Mesothelial cell of epicardium (in vitro differentiated cells): ENCODE measurements around the gene STEAP1. TPM values are rescaled to one million over a fixed set of nuclear protein-coding genes. Genes with fewer than 3 reads are reported as not detected.
"Not testable (repeated sequence)": the region's sequence is repeated elsewhere in the genome, so short reads cannot be mapped to it uniquely, and the experiment has no call there.

Source experiments
- DNase-seq, 2 experiments: peaks; one replicate each; pipeline ENCODE4 v3.0.0; 2021; ENCODE audit warnings: low spot score in 2 of 2; ENCODE audit not compliant: unreplicated experiment in 2 of 2
- H3K27ac Mint-ChIP-seq: 2 replicates; pipeline ENCODE4 v1.8.0; 2021; ENCODE audit warnings: mixed read lengths
- H3K27me3 Mint-ChIP-seq: 2 replicates; pipeline ENCODE4 v1.8.0; 2021; ENCODE audit warnings: low read depth, mixed read lengths
- H3K36me3 Mint-ChIP-seq: 2 replicates; pipeline ENCODE4 v1.8.0; 2021; ENCODE audit warnings: mixed read lengths
- H3K4me1 Mint-ChIP-seq: 2 replicates; pipeline ENCODE4 v1.8.0; 2021; ENCODE audit warnings: mixed read lengths
- H3K4me3 Mint-ChIP-seq: 2 replicates; pipeline ENCODE4 v1.8.0; 2021; ENCODE audit warnings: mild to moderate bottlenecking, moderate library complexity, mixed read lengths
- H3K9me3 Mint-ChIP-seq: 2 replicates; pipeline ENCODE4 v1.8.0; 2021; ENCODE audit warnings: mixed read lengths
- CTCF ChIP-seq: fragments of 200-600 bp; sonication (generic); IDR thresholded peaks from one replicate; pipeline ENCODE4 v1.5.0; 2021; ENCODE audit warnings: antibody characterized with exemption; ENCODE audit not compliant: unreplicated experiment
- total RNA-seq: library from RNA; stranded (reverse); gene quantifications from 3 replicates; pipeline ENCODE4 v1.2.1, GENCODE V29; 2021

The STEAP1 gene
- 0.27 to 0.43 TPM (median 0.42 TPM) in 3 replicates for total RNA-seq

- peak within 1 kb of the TSS; percentile 43 for H3K27ac Mint-ChIP-seq
- peaks cover 43% of the 10 kb centered on the region for H3K27me3 Mint-ChIP-seq
- peak within 1 kb of the TSS; percentile 66 for H3K4me3 Mint-ChIP-seq
- not testable (repeated sequence) for H3K4me1 Mint-ChIP-seq, H3K36me3 Mint-ChIP-seq, H3K9me3 Mint-ChIP-seq
- peak; percentile 75 to 95 for DNase-seq
- TF ChIP-seq CTCF, result peak; percentile 87
Measured at GRCh38 chr7:90153943-90154771, at the start of gene STEAP1. TSS of gene STEAP1 (plus strand) at chr7:90154469. CDS start at chr7:90159789, 5,320 bp downstream.

- not testable (repeated sequence) for H3K4me3 Mint-ChIP-seq, H3K4me1 Mint-ChIP-seq, H3K36me3 Mint-ChIP-seq, H3K27ac Mint-ChIP-seq, DNase-seq
- TF ChIP-seq CTCF, result peak; percentile 51
- Mint-ChIP-seq H3K27me3 (peaks cover 31% of the 10 kb centered on the region), H3K9me3 (peaks cover 13% of the 10 kb centered on the region)
Measured at GRCh38 chr7:90114972-90115371, 39.3 kb upstream of the STEAP1 start.

- not testable (repeated sequence) for DNase-seq, H3K36me3 Mint-ChIP-seq, H3K27ac Mint-ChIP-seq, H3K4me1 Mint-ChIP-seq, H3K9me3 Mint-ChIP-seq
- peak overlapping the region; percentile 63 for H3K4me3 Mint-ChIP-seq
- peaks cover 43% of the 10 kb centered on the region for H3K27me3 Mint-ChIP-seq
Measured at GRCh38 chr7:90118551-90119177, 35.6 kb upstream of the STEAP1 start.

- Mint-ChIP-seq H3K27me3 (peaks cover 45% of the 10 kb centered on the region), H3K4me1 (peaks cover 6% of the 10 kb centered on the region), H3K9me3 (no peaks in the 10 kb centered on the region), H3K27ac (no peak overlapping the region), H3K36me3 (no peaks in the 10 kb centered on the region), H3K4me3 (peak overlapping the region; percentile 63)
- DNase-seq, result no peak
- no peak for TF ChIP-seq CTCF
Measured at GRCh38 chr7:90119178-90119971, 34.9 kb upstream of the STEAP1 start.

GRCh38 chr7:90120205-90120604 is 34.1 kb upstream of the STEAP1 start:
- not testable (repeated sequence) for DNase-seq, H3K4me1 Mint-ChIP-seq, H3K27ac Mint-ChIP-seq, H3K9me3 Mint-ChIP-seq, H3K36me3 Mint-ChIP-seq
- Mint-ChIP-seq H3K27me3 (peaks cover 45% of the 10 kb centered on the region), H3K4me3 (peak overlapping the region; percentile 63)

- not testable (repeated sequence) for H3K27ac Mint-ChIP-seq, H3K4me1 Mint-ChIP-seq, H3K36me3 Mint-ChIP-seq, DNase-seq, H3K4me3 Mint-ChIP-seq, H3K27me3 Mint-ChIP-seq
- H3K9me3 Mint-ChIP-seq, result peaks cover 10% of the 10 kb centered on the region
Measured at GRCh38 chr7:90131746-90132145, 22.5 kb upstream of the STEAP1 start.

- H3K4me1 Mint-ChIP-seq, result not testable (repeated sequence)
Measured at GRCh38 chr7:90147079-90147960, 6.9 kb upstream of the STEAP1 start.

More at GRCh38 chr7:90147079-90147960, 6.9 kb upstream of the STEAP1 start:
- H3K27ac Mint-ChIP-seq, H3K9me3 Mint-ChIP-seq, H3K36me3 Mint-ChIP-seq, H3K4me3 Mint-ChIP-seq, DNase-seq: not testable (repeated sequence)
- peaks cover 17% of the 10 kb centered on the region for H3K27me3 Mint-ChIP-seq
